ENCODE measurements around the gene CFAP68. TPM values are rescaled to one million over a fixed set of nuclear protein-coding genes. Genes with fewer than 3 reads are reported as not detected.
A peak's percentile ranks its signal among the peaks of the same experiment; 100 is the strongest.

CFAP68 gene
- total and polyA plus RNA-seq, 7 experiments from 2014 or later = 13.7 to 39.4 (median 20.8) TPM

DNA sequence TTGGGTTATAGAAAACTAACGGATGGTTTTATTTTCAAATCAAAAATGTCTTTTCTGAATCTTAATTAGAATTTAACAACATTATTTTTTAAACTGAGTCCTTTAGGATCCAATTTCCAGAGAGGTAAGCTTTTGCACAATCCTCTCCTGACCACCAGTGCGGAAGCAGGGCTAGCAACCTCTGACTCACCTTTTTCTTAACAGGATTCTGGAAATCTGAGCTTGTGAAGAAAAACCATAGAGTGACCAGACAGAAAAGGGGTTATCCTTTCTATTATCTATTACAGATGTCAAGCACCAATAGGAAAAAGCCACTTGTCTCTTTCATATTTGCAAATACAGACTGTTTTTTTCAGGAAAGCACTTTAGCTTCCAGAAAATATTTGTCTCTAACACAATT is 33.3 kb upstream of the CFAP68 start:
- H3K9me3 Mint-ChIP-seq = no peaks in the 10 kb centered on the region
- H3K4me1 Mint-ChIP-seq = peaks cover 0 to 8% (median 4%) of the 10 kb centered on the region in 7 donors
- CTCF ChIA-PET = interaction anchor here (0.7 to 1.3 kb wide), 3 partner anchors 104 to 1619 kb away, joined by 3 to 4 read pairs (median 3); no protein-coding TSS in a partner anchor
- peaks cover 0 to 34% (median 11%) of the 10 kb centered on the region in 5 donors for H3K36me3 Mint-ChIP-seq
- no peak overlapping the region for H3K27ac Mint-ChIP-seq
- POLR2A ChIA-PET = no interaction called here
- H3K9me3 ChIP-seq (ENCODE audit: control insufficient read depth in 2 of 3, low read length in 3 of 3) = no peaks in the 10 kb centered on the region
- no peak overlapping the region for H3K27ac ChIP-seq (ENCODE audit: low read depth, low read length)
- ATAC-seq = no peak
- no peak overlapping the region for H3K4me3 ChIP-seq (ENCODE audit: low read length)
- H3K4me1 ChIP-seq (ENCODE audit: control insufficient read depth in 2 of 2, insufficient read depth in 2 of 2, low read length in 2 of 2) = no peaks in the 10 kb centered on the region
- peaks cover 0 to 39% (median 10%) of the 10 kb centered on the region in 3 experiments for H3K36me3 ChIP-seq (ENCODE audit: control insufficient read depth in 2 of 3, insufficient read depth in 3 of 3, low read length in 3 of 3)
- no peak for DNase-seq
- no peaks in the 10 kb centered on the region for H3K27me3 Mint-ChIP-seq
- no peaks in the 10 kb centered on the region for H3K27me3 ChIP-seq (ENCODE audit: control insufficient read depth in 2 of 2, insufficient read depth in 2 of 2, low read length in 2 of 2)
- intact Hi-C loops (cut with micrococcal nuclease) = no loop called here
- H3K4me3 Mint-ChIP-seq = no peak overlapping the region

DNA sequence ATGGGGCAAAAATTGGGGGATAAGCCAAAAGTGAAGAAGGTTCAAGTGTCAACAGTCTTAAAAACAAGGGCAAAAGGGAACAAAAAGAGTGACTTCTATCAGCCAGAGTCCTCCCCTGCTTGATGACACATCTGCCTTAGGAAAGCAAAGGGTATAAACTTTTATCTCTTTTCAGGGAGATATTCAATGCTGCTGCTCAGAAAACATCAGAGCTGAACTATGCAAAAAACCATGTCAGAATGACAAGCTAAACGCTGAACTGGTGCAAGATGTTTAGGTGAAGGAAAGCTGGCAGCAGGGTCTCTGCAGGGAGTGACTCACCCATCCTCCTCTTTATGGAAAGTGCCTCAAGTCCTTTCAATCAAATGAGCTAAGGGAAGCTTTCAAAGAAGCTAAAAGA is 32.7 kb upstream of the CFAP68 start:
- Mint-ChIP-seq H3K36me3 (peaks cover 0 to 35% (median 11%) of the 10 kb centered on the region in 5 donors), H3K27me3 (no peaks in the 10 kb centered on the region), H3K27ac (peak overlapping the region in 2 of 9 donors; percentile 10 to 21), H3K4me1 (peaks cover 0 to 2% (median 0%) of the 10 kb centered on the region in 7 donors), H3K9me3 (no peaks in the 10 kb centered on the region), H3K4me3 (no peak overlapping the region)
- H3K4me1 ChIP-seq (ENCODE audit: control insufficient read depth in 2 of 2, insufficient read depth in 2 of 2, low read length in 2 of 2) = no peaks in the 10 kb centered on the region
- no peak overlapping the region for H3K27ac ChIP-seq (ENCODE audit: low read depth, low read length)
- H3K9me3 ChIP-seq (ENCODE audit: control insufficient read depth in 2 of 3, low read length in 3 of 3) = no peaks in the 10 kb centered on the region
- no peak overlapping the region for H3K4me3 ChIP-seq (ENCODE audit: low read length)
- no peaks in the 10 kb centered on the region for H3K27me3 ChIP-seq (ENCODE audit: control insufficient read depth in 2 of 2, insufficient read depth in 2 of 2, low read length in 2 of 2)
- DNase-seq (no peak), ATAC-seq (no peak)
- intact Hi-C loops (cut with micrococcal nuclease) = no loop called here
- ChIA-PET POLR2A (no interaction called here), CTCF (interaction anchor here (0.7 to 1.3 kb wide), 3 partner anchors 105 to 1620 kb away, joined by 3 to 4 read pairs (median 3); no protein-coding TSS in a partner anchor)
- peaks cover 0 to 39% (median 10%) of the 10 kb centered on the region in 3 experiments for H3K36me3 ChIP-seq (ENCODE audit: control insufficient read depth in 2 of 3, insufficient read depth in 3 of 3, low read length in 3 of 3)

DNA sequence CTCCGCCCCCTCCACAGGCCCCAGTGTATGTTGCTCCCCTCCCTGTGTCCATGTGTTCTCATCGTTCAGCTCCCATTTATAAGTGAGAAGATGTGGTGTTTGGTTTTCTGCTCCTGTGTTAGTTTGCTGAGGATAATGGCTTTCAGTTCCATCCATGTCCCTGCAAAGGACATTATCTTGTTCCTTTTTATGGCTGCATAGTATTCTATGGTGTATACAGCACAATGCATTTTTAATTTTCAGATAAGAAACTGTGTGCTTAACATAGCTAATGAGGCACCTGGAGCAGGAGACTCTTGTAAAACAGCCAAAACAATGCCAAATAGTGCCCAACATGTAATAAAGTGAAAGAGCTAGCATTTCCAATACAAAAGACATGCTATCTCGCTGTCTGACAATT is 29.7 kb upstream of the CFAP68 start:
- Mint-ChIP-seq H3K4me3 (no peak overlapping the region), H3K36me3 (peaks cover 7 to 44% (median 18%) of the 10 kb centered on the region in 5 donors), H3K27ac (no peak overlapping the region), H3K9me3 (no peaks in the 10 kb centered on the region), H3K4me1 (peaks cover 0 to 2% (median 0%) of the 10 kb centered on the region in 7 donors), H3K27me3 (no peaks in the 10 kb centered on the region)
- intact Hi-C loops (cut with micrococcal nuclease) = no loop called here
- Histone ChIP-seq H3K4me3 (ENCODE audit: low read length) (no peak overlapping the region), H3K4me1 (ENCODE audit: control insufficient read depth in 2 of 2, insufficient read depth in 2 of 2, low read length in 2 of 2) (no peaks in the 10 kb centered on the region), H3K27me3 (ENCODE audit: control insufficient read depth in 2 of 2, insufficient read depth in 2 of 2, low read length in 2 of 2) (no peaks in the 10 kb centered on the region), H3K27ac (ENCODE audit: low read depth, low read length) (no peak overlapping the region), H3K9me3 (ENCODE audit: control insufficient read depth in 2 of 3, low read length in 3 of 3) (no peaks in the 10 kb centered on the region), H3K36me3 (ENCODE audit: control insufficient read depth in 2 of 3, insufficient read depth in 3 of 3, low read length in 3 of 3) (peaks cover 0 to 56% (median 10%) of the 10 kb centered on the region in 3 experiments)
- DNase-seq = no peak
- CTCF ChIA-PET = interaction anchor here (0.7 kb wide), 1 partner anchor 286 kb away, joined by 3 read pairs; no protein-coding TSS in a partner anchor
- POLR2A ChIA-PET = no interaction called here
- no peak for ATAC-seq

DNA sequence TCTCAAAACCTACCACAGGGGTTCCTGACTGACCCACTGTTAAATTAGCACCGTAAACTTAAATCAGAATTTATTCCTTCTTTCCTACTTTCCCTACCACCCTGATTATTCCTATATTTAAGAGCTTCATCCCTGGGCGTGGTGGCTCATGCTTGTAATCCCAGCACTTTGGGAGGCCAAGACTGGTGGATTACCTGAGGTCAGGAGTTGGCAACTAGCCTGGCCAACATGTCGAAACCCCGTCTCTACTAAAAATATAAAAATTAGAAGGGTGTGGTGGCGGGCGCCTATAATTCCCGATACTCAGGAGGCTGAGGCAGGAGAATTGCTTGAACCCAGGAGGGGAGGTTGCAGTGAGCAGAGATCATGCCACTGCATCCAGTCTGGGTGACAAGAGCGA is 28.3 kb upstream of the CFAP68 start:
- ChIA-PET CTCF (no interaction called here), POLR2A (interaction anchor here (0.8 kb wide), 1 partner anchor 1069 kb away, joined by 3 read pairs; no protein-coding TSS in a partner anchor)
- intact Hi-C loops (cut with micrococcal nuclease) = no loop called here
- no peaks in the 10 kb centered on the region for H3K27me3 ChIP-seq (ENCODE audit: control insufficient read depth in 2 of 2, insufficient read depth in 2 of 2, low read length in 2 of 2)
- no peak overlapping the region for H3K27ac ChIP-seq (ENCODE audit: low read depth, low read length)
- H3K27me3 Mint-ChIP-seq = no peaks in the 10 kb centered on the region
- no peak overlapping the region for H3K4me3 ChIP-seq (ENCODE audit: low read length)
- peaks cover 0 to 4% (median 0%) of the 10 kb centered on the region in 7 donors for H3K4me1 Mint-ChIP-seq
- H3K4me3 Mint-ChIP-seq = no peak overlapping the region
- H3K27ac Mint-ChIP-seq = no peak overlapping the region
- ATAC-seq (no peak), DNase-seq (no peak)
- H3K36me3 Mint-ChIP-seq = peaks cover 15 to 54% (median 26%) of the 10 kb centered on the region in 5 donors
- no peaks in the 10 kb centered on the region for H3K4me1 ChIP-seq (ENCODE audit: control insufficient read depth in 2 of 2, insufficient read depth in 2 of 2, low read length in 2 of 2)
- H3K36me3 ChIP-seq (ENCODE audit: control insufficient read depth in 2 of 3, insufficient read depth in 3 of 3, low read length in 3 of 3) = peaks cover 0 to 60% (median 8%) of the 10 kb centered on the region in 3 experiments
- H3K9me3 ChIP-seq (ENCODE audit: control insufficient read depth in 2 of 3, low read length in 3 of 3) = no peaks in the 10 kb centered on the region
- H3K9me3 Mint-ChIP-seq = no peaks in the 10 kb centered on the region

- no peaks in the 10 kb centered on the region for H3K9me3 Mint-ChIP-seq
- DNase-seq (no peak), ATAC-seq (no peak)
- ChIA-PET CTCF (no interaction called here), POLR2A (interaction anchor here (0.8 kb wide), 1 partner anchor 1069 kb away, joined by 3 read pairs; no protein-coding TSS in a partner anchor)
- H3K27ac Mint-ChIP-seq = no peak overlapping the region
- intact Hi-C loops (cut with micrococcal nuclease) = no loop called here
- H3K36me3 Mint-ChIP-seq = peaks cover 15 to 50% (median 27%) of the 10 kb centered on the region in 5 donors
- Histone ChIP-seq H3K27ac (ENCODE audit: low read depth, low read length) (no peak overlapping the region), H3K36me3 (ENCODE audit: control insufficient read depth in 2 of 3, insufficient read depth in 3 of 3, low read length in 3 of 3) (peaks cover 0 to 57% (median 6%) of the 10 kb centered on the region in 3 experiments), H3K9me3 (ENCODE audit: control insufficient read depth in 2 of 3, low read length in 3 of 3) (no peaks in the 10 kb centered on the region), H3K4me1 (ENCODE audit: control insufficient read depth in 2 of 2, insufficient read depth in 2 of 2, low read length in 2 of 2) (no peaks in the 10 kb centered on the region), H3K4me3 (ENCODE audit: low read length) (no peak overlapping the region), H3K27me3 (ENCODE audit: control insufficient read depth in 2 of 2, insufficient read depth in 2 of 2, low read length in 2 of 2) (no peaks in the 10 kb centered on the region)
- peaks cover 0 to 4% (median 0%) of the 10 kb centered on the region in 7 donors for H3K4me1 Mint-ChIP-seq
- no peak overlapping the region for H3K4me3 Mint-ChIP-seq
- no peaks in the 10 kb centered on the region for H3K27me3 Mint-ChIP-seq
Measured at GRCh38 chr11:111851636-111852035, 27.7 kb upstream of the CFAP68 start.

GRCh38 chr11:111852103-111852502 is 27.2 kb upstream of the CFAP68 start:
- Mint-ChIP-seq H3K4me3 (no peak overlapping the region), H3K36me3 (peaks cover 15 to 45% (median 28%) of the 10 kb centered on the region in 5 donors), H3K9me3 (no peaks in the 10 kb centered on the region), H3K4me1 (peaks cover 0 to 4% (median 0%) of the 10 kb centered on the region in 7 donors), H3K27me3 (no peaks in the 10 kb centered on the region), H3K27ac (no peak overlapping the region)
- Histone ChIP-seq H3K36me3 (ENCODE audit: control insufficient read depth in 2 of 3, insufficient read depth in 3 of 3, low read length in 3 of 3) (peaks cover 0 to 53% (median 6%) of the 10 kb centered on the region in 3 experiments), H3K27ac (ENCODE audit: low read depth, low read length) (no peak overlapping the region), H3K27me3 (ENCODE audit: control insufficient read depth in 2 of 2, insufficient read depth in 2 of 2, low read length in 2 of 2) (no peaks in the 10 kb centered on the region), H3K4me1 (ENCODE audit: control insufficient read depth in 2 of 2, insufficient read depth in 2 of 2, low read length in 2 of 2) (no peaks in the 10 kb centered on the region), H3K9me3 (ENCODE audit: control insufficient read depth in 2 of 3, low read length in 3 of 3) (no peaks in the 10 kb centered on the region), H3K4me3 (ENCODE audit: low read length) (no peak overlapping the region)
- DNase-seq (no peak), ATAC-seq (no peak)
- intact Hi-C loops (cut with micrococcal nuclease) = no loop called here
- ChIA-PET CTCF (no interaction called here), POLR2A (interaction anchor here (0.8 kb wide), 1 partner anchor 1070 kb away, joined by 3 read pairs; no protein-coding TSS in a partner anchor)

DNA sequence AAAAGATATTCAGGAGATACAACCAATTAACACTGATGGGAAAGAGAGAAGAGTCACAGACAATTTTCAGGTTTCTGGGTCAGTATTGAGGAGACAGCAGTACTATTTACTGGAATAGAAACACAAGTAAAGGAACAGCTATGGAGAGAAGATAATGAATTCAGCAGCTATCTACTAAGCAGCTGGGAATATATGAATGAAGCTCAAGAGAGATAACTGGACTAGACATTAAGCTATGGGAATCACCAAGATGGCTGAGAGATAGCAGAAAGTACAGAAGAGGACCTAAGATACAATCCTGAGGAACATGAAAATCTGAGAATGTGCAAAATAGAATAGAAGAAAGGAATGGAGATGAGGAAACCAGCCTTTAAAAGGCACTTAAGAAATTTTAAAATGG is 23.8 kb upstream of the CFAP68 start:
- H3K27ac Mint-ChIP-seq = peak overlapping the region in 1 of 9 donors; percentile 2

More for the DNA sequence above, 23.8 kb upstream of the CFAP68 start:
- DNase-seq (no peak), ATAC-seq (no peak)
- H3K36me3 Mint-ChIP-seq = peaks cover 22 to 58% (median 34%) of the 10 kb centered on the region in 5 donors
- POLR2A ChIA-PET = no interaction called here
- H3K9me3 Mint-ChIP-seq = no peaks in the 10 kb centered on the region
- CTCF ChIA-PET = no interaction called here
- peaks cover 0 to 6% (median 0%) of the 10 kb centered on the region in 7 donors for H3K4me1 Mint-ChIP-seq
- Histone ChIP-seq H3K9me3 (ENCODE audit: control insufficient read depth in 2 of 3, low read length in 3 of 3) (no peaks in the 10 kb centered on the region), H3K4me3 (ENCODE audit: low read length) (no peak overlapping the region), H3K36me3 (ENCODE audit: control insufficient read depth in 2 of 3, insufficient read depth in 3 of 3, low read length in 3 of 3) (peaks cover 0 to 60% (median 5%) of the 10 kb centered on the region in 3 experiments), H3K4me1 (ENCODE audit: control insufficient read depth in 2 of 2, insufficient read depth in 2 of 2, low read length in 2 of 2) (no peaks in the 10 kb centered on the region), H3K27ac (ENCODE audit: low read depth, low read length) (no peak overlapping the region), H3K27me3 (ENCODE audit: control insufficient read depth in 2 of 2, insufficient read depth in 2 of 2, low read length in 2 of 2) (no peaks in the 10 kb centered on the region)
- intact Hi-C loops (cut with micrococcal nuclease) = no loop called here
- no peak overlapping the region for H3K4me3 Mint-ChIP-seq
- no peaks in the 10 kb centered on the region for H3K27me3 Mint-ChIP-seq
